ENCODE measurements around the gene IFNL2. TPM values are rescaled to one million over a fixed set of nuclear protein-coding genes. Genes with fewer than 3 reads are reported as not detected.

IFNL2 gene
- total RNA-seq, 1 experiment from 2014 or later: not detected

DNA sequence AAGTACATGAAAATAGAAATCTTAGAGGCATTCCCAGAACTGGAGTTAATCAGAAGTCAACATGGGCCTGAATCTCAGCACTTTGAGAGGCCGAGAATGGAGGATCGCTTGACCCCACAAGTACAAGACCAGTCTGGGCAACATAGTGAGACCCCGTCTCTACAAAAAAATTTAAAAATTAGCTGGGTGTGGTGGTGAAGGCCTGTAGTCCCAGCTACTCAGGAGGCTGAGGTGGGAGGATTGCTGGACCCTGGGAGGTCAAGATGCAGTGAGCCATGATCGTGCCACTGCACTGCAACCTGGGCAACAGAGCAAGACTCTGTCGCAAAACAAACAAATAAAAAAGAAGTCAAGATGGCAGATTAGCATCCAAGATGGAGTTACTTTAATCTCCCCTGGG is 8.5 kb downstream of the IFNL2 start:
- ChIA-PET POLR2A (interaction anchor here (1.3 kb wide), 1 partner anchor 27 kb away, joined by 13 read pairs; no protein-coding TSS in a partner anchor), CTCF (no interaction called here)

GRCh38 chr19:39277598-39277997 is 9.4 kb downstream of the IFNL2 start:
- intact Hi-C loops (cut with micrococcal nuclease; ENCODE audit: unreplicated experiment): loop anchor here (1.0 to 2.0 kb wide), 2 partner anchors 19 to 26 kb away; no protein-coding TSS in a partner anchor
- Histone ChIP-seq H3K36me3 (ENCODE audit: control insufficient read depth, insufficient read depth, low read length) (no peaks in the 10 kb centered on the region), H3K4me1 (peaks cover 18% of the 10 kb centered on the region), H3K4me3 (ENCODE audit: low read depth, low read length) (no peak overlapping the region), H3K27me3 (replicated peaks; ENCODE audit: control insufficient read depth, insufficient read depth, low read length) (no peaks in the 10 kb centered on the region), H3K9me3 (peaks cover 7% of the 10 kb centered on the region)
- Mint-ChIP-seq H3K4me3 (ENCODE audit: unreplicated experiment) (peak overlapping the region; percentile 66), H3K36me3 (ENCODE audit: insufficient read depth, unreplicated experiment) (no peaks in the 10 kb centered on the region), H3K4me1 (ENCODE audit: low read depth, unreplicated experiment) (peaks cover 10% of the 10 kb centered on the region), H3K27me3 (ENCODE audit: insufficient read depth, unreplicated experiment) (no peaks in the 10 kb centered on the region), H3K27ac (ENCODE audit: unreplicated experiment) (peak overlapping the region; percentile 95), H3K9me3 (ENCODE audit: unreplicated experiment) (peaks cover 8% of the 10 kb centered on the region)
- BruUV-seq (replicated peaks): no TSS peak
- peak; percentile 89 to 91 for DNase-seq
- ChIA-PET CTCF (interaction anchor here (0.5 to 1.1 kb wide), 4 partner anchors 26 to 591 kb away, joined by 3 to 6 read pairs (median 4); partner anchors contain the start of gene LRFN1), POLR2A (interaction anchor here (0.5 to 1.3 kb wide), 6 partner anchors 18 to 889 kb away, joined by 3 to 13 read pairs (median 6); partner anchors contain the start of gene SAMD4B)
- no peak for TF ChIP-seq CTCF (IDR thresholded peaks at IDR 0.05; ENCODE audit: insufficient read depth in 1 of 2, low read depth in 1 of 2, low read length in 1 of 2, severe bottlenecking in 1 of 2, unreplicated experiment in 1 of 2)

More for the DNA sequence above, 8.5 kb downstream of the IFNL2 start:
- Histone ChIP-seq H3K27me3 (replicated peaks; ENCODE audit: control insufficient read depth, insufficient read depth, low read length) (no peaks in the 10 kb centered on the region), H3K4me1 (peaks cover 18% of the 10 kb centered on the region), H3K9me3 (no peaks in the 10 kb centered on the region; the same call in 1 of the 2 replicates), H3K36me3 (ENCODE audit: control insufficient read depth, insufficient read depth, low read length) (no peaks in the 10 kb centered on the region), H3K4me3 (ENCODE audit: low read depth, low read length) (no peak overlapping the region)
- Mint-ChIP-seq H3K27me3 (ENCODE audit: insufficient read depth, unreplicated experiment) (no peaks in the 10 kb centered on the region), H3K9me3 (ENCODE audit: unreplicated experiment) (peaks cover 2% of the 10 kb centered on the region), H3K4me3 (ENCODE audit: unreplicated experiment) (no peak overlapping the region), H3K36me3 (ENCODE audit: insufficient read depth, unreplicated experiment) (no peaks in the 10 kb centered on the region), H3K4me1 (ENCODE audit: low read depth, unreplicated experiment) (peaks cover 10% of the 10 kb centered on the region), H3K27ac (ENCODE audit: unreplicated experiment) (no peak overlapping the region)
- peak in 1 of 2 experiments; percentile 6 for DNase-seq
- no TSS peak for BruUV-seq (replicated peaks)
- TF ChIP-seq CTCF (IDR thresholded peaks at IDR 0.05; ENCODE audit: insufficient read depth in 1 of 2, low read depth in 1 of 2, low read length in 1 of 2, severe bottlenecking in 1 of 2, unreplicated experiment in 1 of 2): no peak
- intact Hi-C loops (cut with micrococcal nuclease; ENCODE audit: unreplicated experiment): loop anchor here (1.0 to 2.0 kb wide), 2 partner anchors 18 to 27 kb away; no protein-coding TSS in a partner anchor

DNA sequence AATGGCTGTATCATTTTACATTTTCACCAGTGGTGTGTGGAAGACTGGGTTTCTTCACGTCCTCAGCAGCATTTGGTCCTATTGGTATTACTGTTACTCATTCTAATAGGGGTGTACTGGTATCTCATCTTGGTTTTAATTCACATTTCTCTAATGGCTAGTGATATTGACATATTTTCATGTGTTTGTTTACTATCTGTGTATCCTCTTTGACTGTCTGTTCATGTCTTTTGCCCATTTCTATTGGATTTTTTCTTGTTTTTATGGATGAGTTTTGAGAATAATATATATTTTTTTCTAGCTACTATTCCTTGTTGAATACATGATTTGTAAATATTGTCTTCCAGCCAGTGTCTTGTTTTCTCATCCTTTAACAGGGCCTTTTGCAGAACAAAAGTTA is 13.8 kb downstream of the IFNL2 start:
- intact Hi-C loops (cut with micrococcal nuclease; ENCODE audit: unreplicated experiment): no loop called here
- ChIA-PET POLR2A (no interaction called here), CTCF (no interaction called here)
- BruUV-seq (replicated peaks): no TSS peak
- no peaks in the 10 kb centered on the region for H3K36me3 Mint-ChIP-seq (ENCODE audit: insufficient read depth, unreplicated experiment)
- peaks cover 10% of the 10 kb centered on the region for H3K4me1 Mint-ChIP-seq (ENCODE audit: low read depth, unreplicated experiment)
- peaks cover 21% of the 10 kb centered on the region for H3K9me3 ChIP-seq
- peaks cover 11% of the 10 kb centered on the region for H3K4me1 ChIP-seq
- no peaks in the 10 kb centered on the region for H3K27me3 Mint-ChIP-seq (ENCODE audit: insufficient read depth, unreplicated experiment)
- no peak for TF ChIP-seq CTCF (IDR thresholded peaks at IDR 0.05; ENCODE audit: insufficient read depth in 1 of 2, low read depth in 1 of 2, low read length in 1 of 2, severe bottlenecking in 1 of 2, unreplicated experiment in 1 of 2)
- no peaks in the 10 kb centered on the region for H3K27me3 ChIP-seq (replicated peaks; ENCODE audit: control insufficient read depth, insufficient read depth, low read length)
- no peak overlapping the region for H3K4me3 Mint-ChIP-seq (ENCODE audit: unreplicated experiment)
- H3K36me3 ChIP-seq (ENCODE audit: control insufficient read depth, insufficient read depth, low read length): no peaks in the 10 kb centered on the region
- H3K9me3 Mint-ChIP-seq (ENCODE audit: unreplicated experiment): peaks cover 26% of the 10 kb centered on the region
- DNase-seq: no peak
- H3K27ac Mint-ChIP-seq (ENCODE audit: unreplicated experiment): no peak overlapping the region
- H3K4me3 ChIP-seq (ENCODE audit: low read depth, low read length): no peak overlapping the region
